Stimulated activated CD4-positive, alpha-beta T cell treated with anti-CD3 and anti-CD28 coated beads, Interleukin-1b, Interleukin-23, amount 100 ng/mL, for 24 hours (primary cell): ENCODE measurements around the gene SNX1.

Experiments
- DNase-seq, 4 experiments: peaks; one replicate each; pipeline ENCODE4 v3.0.0-alpha.2; 2020; ENCODE audit warnings: low read depth in 4 of 4, low spot score in 1 of 4

SNX1 gene

DNA sequence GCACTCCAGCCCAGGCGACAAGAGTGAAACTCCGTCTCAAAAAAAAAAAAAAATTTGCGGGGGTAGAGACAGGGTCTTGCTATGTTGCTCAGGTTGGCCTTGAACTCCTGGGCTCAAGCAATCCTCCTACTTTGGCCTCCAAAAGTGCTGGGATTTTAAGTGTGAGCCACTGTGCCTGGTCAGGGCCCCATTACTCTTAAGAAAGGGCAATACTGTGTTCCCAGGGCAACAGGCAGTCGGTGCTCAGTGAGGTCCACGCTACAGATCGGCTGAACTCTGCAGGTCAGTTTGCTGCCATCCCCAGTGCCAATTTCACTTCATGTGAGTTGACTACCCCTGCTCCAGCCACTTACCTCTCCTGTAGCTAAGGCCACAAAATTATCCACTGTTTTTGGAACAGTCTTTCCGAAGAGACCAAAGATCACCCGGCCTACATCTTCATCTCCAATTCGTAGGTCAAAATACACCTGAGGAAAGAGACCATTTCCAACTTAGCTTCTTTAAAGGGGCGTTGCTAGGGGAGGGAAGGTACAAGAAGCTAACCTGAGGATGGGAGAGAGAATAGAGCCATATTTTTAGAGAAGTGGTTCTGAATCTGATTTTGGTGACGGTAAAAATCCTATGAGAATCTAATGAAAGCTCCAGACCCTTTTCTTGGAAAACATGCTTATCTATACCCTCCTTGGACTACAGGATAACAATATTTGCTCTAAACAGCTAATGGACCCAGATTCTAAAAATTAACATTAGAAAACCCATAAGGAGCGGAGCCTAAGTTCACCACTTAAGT is 66.1 kb downstream of the SNX1 start:
- DNase-seq: no peak

DNA sequence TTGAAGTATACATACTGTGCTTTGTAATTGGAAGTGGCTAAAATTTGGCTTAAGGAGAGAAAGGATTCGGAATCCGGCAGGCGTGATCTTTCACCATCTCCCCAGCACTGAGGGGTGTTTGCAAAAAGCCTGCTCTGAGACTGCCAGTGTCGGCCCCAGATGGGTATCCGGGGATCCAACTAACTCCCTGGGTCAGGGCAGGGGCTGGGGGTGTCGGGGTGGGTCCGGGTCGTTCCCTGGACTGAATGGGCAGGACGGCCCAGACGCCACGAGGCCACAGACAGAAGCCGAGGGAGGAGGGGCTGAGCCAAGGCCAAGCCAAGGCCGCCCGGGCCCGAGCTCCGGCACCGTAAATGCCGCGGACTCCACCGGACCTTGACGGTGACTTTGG is 66.7 kb downstream of the SNX1 start:
- DNase-seq: no peak

DNA sequence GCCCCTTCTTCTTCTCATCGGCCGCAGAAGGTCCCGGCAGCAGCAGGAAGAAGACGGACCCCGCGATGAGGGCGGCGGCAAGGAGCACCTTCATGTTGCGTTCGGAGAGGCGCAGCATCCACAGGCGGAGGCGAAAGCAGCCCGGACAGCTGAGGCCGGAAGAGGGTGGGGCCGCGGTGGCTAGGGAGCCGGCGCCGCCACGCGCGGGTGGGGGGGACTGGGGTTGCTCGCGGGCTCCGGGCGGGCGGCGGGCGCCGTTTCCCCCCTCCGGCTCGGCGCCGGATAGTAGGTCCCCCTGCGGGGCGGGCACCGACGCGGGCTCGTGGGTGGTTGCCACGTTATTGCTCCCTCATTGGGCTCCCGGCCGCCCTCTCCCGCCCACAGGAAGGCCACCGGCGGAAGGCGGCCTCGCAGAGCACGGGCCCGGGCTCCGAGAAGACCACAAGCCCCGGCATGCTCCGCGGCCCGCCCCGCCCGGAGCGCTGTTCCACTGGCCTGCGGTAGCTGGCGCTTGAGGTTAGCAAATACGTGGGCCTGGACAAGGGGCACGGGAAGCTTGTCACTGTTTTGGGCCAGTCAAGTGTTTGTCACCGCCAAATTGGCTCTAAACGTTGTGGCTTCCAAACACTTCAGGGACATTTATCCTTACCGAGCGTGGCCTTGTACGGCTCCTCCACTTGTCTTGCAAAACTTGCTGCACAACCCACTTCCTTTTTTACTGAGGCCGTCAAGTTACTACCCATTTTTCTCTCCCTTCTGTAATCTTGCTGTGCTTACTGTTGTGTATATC is 67.3 kb downstream of the SNX1 start, which contains the start of gene PPIB:
TSS of gene PPIB (minus strand) at position 154 of the 790 bp plus-strand sequence. CDS start at position 118, 36 bp downstream.
- peak; percentile 88 to 97 (median 94) for DNase-seq

DNA sequence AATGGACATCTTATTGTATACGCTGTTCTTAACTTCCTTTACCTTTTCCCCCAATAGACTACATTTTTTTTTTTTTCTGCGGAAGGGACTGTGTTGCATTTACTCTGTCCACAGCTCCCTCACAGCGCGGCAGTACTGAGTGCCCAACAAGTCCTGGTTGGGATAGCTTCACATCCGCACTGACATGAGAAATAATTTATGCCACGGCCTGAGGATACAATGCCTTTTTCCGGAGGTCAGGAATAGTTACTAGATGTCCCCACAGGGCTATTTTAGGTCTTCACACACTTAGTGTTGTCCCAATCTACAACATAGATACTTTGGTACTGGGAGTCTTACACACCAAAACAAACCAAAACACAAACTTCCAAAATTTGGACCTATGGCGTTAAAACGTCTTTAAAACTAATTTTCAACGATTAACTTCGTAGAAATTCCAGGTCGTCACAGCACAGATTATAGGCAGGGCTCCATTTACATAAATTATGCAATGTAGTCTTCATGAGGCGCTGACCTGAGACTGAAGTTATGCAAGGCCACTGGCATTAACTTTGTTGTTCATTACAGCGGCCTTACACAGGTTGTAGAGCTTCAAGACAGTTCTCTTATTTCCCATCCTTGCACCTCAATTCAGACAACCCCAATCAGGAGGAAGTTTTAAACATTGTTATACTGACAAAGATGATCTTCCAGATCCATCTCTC is 68.0 kb downstream of the SNX1 start:
- no peak for DNase-seq

DNA sequence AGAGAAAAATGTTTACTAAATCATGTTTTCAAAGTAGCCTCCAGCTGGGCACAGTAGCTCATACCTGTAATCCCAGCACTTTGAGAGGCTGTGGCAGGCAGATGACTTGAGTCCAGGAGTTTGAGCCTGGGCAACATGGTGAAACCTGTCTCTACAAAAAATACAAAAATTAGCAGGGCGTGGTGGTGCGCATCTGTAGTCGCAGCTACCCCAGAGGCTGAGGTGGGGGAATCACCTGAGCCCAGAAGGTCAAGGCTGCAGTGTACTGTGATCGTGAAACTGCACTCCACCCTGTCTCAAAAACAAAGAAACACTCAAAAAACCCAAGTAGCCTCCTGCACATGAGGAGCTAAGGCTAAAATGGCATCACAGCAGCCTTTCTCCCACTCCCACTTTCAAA is 68.7 kb downstream of the SNX1 start:
- DNase-seq: no peak

DNA sequence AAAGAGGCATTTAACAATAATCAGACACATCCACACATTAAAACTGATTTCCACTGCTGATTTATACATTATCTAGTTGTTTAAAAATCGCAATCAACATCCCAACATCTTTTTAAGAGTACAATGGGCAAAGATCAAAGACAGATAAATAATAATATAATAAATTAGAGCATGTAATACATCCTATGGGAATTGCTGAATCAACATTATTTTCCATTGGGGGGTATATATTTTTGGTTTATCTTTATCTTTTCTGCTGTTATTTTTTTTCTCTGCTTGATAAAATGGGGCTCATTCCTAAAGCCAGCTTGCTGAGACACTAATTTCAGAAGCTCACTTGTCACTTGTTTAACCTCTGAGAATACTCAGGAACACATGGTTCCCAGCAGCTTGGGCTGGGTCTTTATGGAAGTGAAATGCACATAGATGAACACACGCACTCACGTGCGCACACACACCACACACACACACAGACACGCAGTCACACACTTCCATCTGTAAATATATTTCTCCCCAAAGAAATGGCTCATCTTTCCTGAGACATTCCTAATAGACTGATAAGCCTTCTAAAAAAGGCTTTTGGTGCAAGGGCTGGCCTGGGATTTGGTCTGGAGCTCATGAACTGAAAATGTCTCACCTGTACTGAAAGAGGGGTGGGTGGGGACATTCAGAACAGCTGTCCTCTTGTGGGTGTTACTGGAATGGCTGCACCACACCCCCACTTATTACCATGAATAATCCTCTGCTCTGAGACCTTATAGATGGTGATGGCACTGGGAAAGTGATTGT is 70.5 kb downstream of the SNX1 start:
- no peak for DNase-seq

DNA sequence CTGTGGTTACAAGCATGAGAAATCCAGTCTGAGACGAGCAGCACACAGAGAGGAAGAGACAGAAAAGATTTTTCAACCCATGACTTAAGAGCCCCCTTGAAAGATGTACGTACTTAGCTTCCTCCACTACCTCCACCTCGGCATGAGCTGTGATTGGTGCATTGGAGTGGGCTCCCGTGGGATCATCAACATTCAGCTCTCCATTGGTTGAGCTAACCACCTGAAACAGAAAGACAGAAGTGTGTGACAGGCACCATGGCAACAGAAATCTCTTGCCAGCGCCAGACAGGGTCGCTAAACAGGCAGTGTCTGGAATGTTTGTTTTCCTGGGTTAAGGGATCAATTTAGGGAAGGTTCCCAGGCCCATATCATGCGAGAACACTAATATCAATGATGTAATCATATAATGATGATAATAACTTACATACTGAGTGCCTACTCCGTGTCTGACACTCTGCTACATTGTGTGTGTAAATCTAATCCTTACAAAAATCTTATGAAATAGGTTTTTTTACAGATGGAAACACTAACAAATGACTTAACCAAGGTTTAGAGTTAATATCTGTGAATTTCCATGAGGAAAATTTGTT is 84.5 kb downstream of the SNX1 start:
- no peak for DNase-seq

DNA sequence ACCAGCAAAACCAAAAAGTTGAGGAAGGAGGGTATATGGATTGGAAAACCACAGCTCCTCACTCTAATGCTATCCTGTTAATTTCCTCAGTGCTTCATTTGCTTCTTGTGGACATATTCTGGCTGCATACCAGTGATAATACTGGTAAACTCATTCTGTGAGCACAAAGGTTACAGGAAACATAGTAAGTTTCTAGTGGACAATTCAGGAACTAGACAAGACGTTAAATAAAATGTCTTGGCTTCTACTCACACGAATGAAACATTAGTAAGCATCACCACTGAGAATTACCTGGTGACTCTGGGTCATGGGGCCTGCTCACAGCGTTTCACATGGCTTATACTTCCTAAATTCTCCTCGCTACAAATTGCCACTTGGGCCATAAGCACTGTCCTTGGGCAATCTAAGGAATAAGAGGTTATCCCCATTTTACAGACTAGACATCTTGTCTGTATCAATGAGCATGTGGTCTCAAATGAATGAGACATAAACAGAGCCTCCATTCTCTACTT is 87.1 kb downstream of the SNX1 start:
- no peak for DNase-seq

DNA sequence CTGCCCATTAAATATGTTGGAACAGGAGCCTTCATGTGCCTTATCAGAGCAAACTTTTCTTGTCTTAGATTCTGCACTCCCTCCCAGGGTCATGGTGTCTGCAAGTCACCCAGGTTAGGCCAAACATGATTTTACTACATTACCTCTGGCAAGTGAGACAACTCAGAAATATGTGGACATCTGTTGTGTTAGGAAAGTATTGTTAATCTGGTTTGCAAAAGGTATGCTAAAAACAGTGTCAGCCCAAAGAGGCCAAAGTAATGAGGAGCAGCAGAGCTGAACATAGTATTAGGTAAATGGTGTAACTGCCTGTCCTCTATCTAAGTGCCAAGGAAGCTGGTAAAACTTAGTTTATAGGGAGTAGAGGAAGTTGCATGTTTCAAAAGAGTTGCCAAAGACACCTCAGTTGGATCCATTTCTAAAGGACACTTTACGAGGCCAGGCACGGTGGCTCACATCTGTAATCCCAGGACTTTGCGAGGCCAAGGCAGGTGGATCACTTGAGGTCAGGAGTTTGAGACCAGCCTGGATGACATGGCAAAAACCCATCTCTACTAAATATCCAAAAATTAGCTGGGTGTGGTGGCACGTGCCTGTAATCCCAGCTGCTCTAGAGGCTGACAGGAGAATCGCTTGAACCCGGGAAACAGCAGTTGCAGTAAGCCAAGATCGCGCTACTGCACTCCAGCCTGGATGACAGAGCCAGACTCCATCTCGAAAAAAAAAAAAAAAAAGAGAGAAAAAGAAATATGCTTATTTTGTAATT is 89.5 kb downstream of the SNX1 start:
- no peak for DNase-seq

DNA sequence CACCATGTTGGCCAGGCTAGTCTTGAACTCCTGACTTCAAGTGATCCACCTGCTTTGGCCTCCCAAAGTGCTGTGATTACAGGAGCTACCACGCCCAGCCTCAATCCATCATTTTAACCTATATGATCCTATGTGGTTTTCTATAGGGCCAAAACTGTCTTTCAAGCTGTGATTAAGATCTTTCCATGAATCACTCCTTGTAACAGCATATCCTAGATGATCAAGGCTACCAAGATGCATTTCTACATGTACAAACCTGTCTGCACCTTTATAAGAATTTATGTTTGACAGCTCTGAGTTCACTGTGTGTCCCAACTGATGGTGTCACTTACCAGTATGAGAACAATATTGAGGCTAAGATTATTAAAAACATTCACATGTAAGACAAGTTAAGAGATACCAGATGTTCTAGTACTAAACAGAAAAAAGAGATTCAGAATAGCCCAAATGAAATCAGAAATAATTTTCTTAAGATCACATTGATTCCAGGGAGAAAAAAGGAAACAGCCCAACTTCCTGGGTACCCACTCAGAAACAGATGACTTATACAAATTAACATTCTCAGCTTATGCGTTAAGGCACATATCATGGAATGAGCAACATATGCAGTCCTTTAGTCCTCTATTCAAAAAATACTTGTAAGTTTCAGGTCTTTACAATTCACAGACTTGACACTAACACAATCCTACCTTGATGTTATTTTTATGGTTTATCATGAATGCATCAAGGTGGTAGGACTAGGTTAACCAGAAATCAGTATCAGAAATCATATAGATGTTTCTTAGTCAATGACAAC is 91.8 kb downstream of the SNX1 start:
- no peak for DNase-seq
